ENCODE data around the gene MYF5. TPM values are rescaled to one million over a fixed set of nuclear protein-coding genes. Genes with fewer than 3 reads are reported as not detected.

Gene MYF5
- total and polyA plus RNA-seq, 8 donors: not detected

- no peak for ATAC-seq
- WGBS, 2 donors: 62 to 72% methylated on average over 4 of the region's 4 CpGs
- no peak for FAIRE-seq
- Histone ChIP-seq H3K36me3 (no peaks in the 10 kb centered on the region), H3K4me1 (no peaks in the 10 kb centered on the region), H3K27me3 (peaks cover 0 to 15% (median 1%) of the 10 kb centered on the region in 4 donors), H3K9me3 (no peaks in the 10 kb centered on the region), H3K27ac (no peak overlapping the region), H3K4me3 (no peak overlapping the region)
- intact Hi-C loops (cut with DNase I): no loop called here
- DNase-seq: no peak
- TF ChIP-seq CTCF (IDR thresholded peaks at IDR 0.05): no peak
These were observed 3.3 kb upstream of the MYF5 start for GRCh38 chr12:80713419-80713818.

DNA sequence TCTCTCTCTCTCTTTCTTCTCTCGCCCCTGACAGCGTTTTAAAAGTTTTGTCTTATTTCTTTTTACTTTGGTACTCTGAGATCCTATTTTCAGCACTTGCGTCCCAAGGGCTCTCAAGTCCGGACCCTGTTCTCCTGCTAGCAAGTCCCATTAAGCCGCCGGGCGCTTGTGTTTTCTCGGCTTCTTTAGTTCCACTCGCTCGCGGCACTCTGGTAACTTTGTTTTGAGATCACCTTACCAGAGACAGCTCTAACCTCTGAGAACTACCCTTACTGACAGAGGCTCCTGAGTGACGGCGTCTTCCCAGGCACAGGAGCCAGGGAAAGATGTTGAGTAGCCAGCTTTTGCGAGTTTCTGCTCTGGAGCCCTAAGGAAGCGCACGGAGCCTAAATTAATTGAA lies 2.7 kb upstream of the MYF5 start:
- intact Hi-C loops (cut with DNase I): no loop called here
- no peak overlapping the region for H3K27ac ChIP-seq
- no peak for FAIRE-seq
- TF ChIP-seq CTCF (IDR thresholded peaks at IDR 0.05): no peak
- no peaks in the 10 kb centered on the region for H3K4me1 ChIP-seq
- H3K9me3 ChIP-seq: no peaks in the 10 kb centered on the region
- H3K4me3 ChIP-seq: no peak overlapping the region
- WGBS, 2 donors: 10% methylated on average over 16 of the region's 16 CpGs
- no peak for ATAC-seq
- H3K36me3 ChIP-seq: no peaks in the 10 kb centered on the region
- DNase-seq: peak in 1 of 6 donors; percentile 56
- peaks cover 0 to 15% (median 1%) of the 10 kb centered on the region in 4 donors for H3K27me3 ChIP-seq

DNA sequence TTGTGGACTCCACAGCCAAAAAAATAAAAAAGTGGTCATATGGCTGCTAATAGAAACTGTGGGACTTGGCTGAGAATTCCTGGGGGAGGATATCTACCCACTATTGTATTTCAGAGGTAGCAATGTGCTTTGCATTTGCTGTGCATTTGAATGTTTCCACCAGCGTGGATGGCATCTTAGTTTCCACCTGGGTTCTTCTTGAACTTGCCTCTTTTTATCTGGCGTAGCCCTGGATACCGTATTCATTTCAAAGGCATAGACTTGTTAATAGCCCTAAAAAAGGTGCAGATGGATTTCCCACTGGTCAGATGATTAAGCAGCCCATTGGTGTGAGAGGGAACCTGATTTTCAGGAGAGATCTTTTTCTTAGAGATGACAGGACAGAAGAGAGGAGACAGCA lies 1.9 kb upstream of the MYF5 start:
- no peaks in the 10 kb centered on the region for H3K9me3 ChIP-seq
- 27 to 34% methylated on average over 3 of the region's 3 CpGs for WGBS, 2 donors
- TF ChIP-seq CTCF (IDR thresholded peaks at IDR 0.05): no peak
- peaks cover 0 to 18% (median 1%) of the 10 kb centered on the region in 4 donors for H3K27me3 ChIP-seq
- intact Hi-C loops (cut with DNase I): no loop called here
- no peak overlapping the region for H3K27ac ChIP-seq
- no peak for DNase-seq
- no peak for ATAC-seq
- no peaks in the 10 kb centered on the region for H3K4me1 ChIP-seq
- H3K4me3 ChIP-seq: no peak overlapping the region
- FAIRE-seq: no peak
- H3K36me3 ChIP-seq: no peaks in the 10 kb centered on the region

- Histone ChIP-seq H3K36me3 (no peaks in the 10 kb centered on the region), H3K4me1 (no peaks in the 10 kb centered on the region), H3K4me3 (no peak overlapping the region), H3K27ac (no peak overlapping the region), H3K9me3 (no peaks in the 10 kb centered on the region), H3K27me3 (peaks cover 0 to 18% (median 1%) of the 10 kb centered on the region in 4 donors)
- ATAC-seq (no peak), DNase-seq (no peak), FAIRE-seq (no peak)
- no peak for TF ChIP-seq CTCF (IDR thresholded peaks at IDR 0.05)
- intact Hi-C loops (cut with DNase I): no loop called here
- 23 to 25% methylated on average over 10 of the region's 10 CpGs for WGBS, 2 donors
These were observed 931 bp upstream of the MYF5 start for GRCh38 chr12:80715713-80716249.

- ATAC-seq (no peak), FAIRE-seq (no peak), DNase-seq (no peak)
- Histone ChIP-seq H3K27ac (no peak overlapping the region), H3K9me3 (no peaks in the 10 kb centered on the region), H3K4me3 (no peak overlapping the region), H3K27me3 (peaks cover 0 to 12% (median 1%) of the 10 kb centered on the region in 4 donors), H3K4me1 (peaks cover 0 to 7% (median 5%) of the 10 kb centered on the region in 3 donors), H3K36me3 (no peaks in the 10 kb centered on the region)
- intact Hi-C loops (cut with DNase I): no loop called here
- no peak for TF ChIP-seq CTCF (IDR thresholded peaks at IDR 0.05)
- 56 to 71% methylated on average over 4 of the region's 4 CpGs for WGBS, 2 donors
These were observed 1.1 kb downstream of the MYF5 start for GRCh38 chr12:80717856-80718255.
